Ecto neural progenitor cell (in vitro differentiated cells): Measurements from ENCODE around the gene PDZD2.

Source experiments
- DNase-seq: peaks from one replicate; pipeline ENCODE4 v3.0.0-alpha.2; 2018; ENCODE audit warnings: low spot score

PDZD2 gene

GRCh38 chr5:31976169-31976568 lies 337.2 kb downstream of the PDZD2 start:
- no peak for DNase-seq

- DNase-seq = no peak
These were observed 342.5 kb downstream of the PDZD2 start for GRCh38 chr5:31981361-31981945.

DNA sequence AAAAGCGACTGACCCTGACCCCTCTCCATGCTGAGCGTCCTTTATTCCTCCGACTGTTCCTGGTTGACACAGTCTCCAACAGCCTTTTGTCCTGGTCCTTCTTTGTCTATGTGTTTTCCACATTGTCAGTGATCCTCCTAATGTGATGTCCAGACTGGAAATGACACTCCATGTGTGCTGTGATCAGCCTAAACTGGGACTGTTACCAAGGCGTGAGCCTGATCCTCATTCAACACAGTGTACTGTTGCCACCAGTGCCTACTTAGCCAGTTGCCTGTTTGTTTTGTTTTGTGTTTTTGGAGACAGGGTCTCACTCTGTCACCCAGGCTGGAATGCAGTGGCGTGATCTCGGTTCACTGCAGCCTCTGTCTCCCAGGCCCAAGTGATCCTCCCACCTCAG lies 343.1 kb downstream of the PDZD2 start:
- DNase-seq = no peak

DNA sequence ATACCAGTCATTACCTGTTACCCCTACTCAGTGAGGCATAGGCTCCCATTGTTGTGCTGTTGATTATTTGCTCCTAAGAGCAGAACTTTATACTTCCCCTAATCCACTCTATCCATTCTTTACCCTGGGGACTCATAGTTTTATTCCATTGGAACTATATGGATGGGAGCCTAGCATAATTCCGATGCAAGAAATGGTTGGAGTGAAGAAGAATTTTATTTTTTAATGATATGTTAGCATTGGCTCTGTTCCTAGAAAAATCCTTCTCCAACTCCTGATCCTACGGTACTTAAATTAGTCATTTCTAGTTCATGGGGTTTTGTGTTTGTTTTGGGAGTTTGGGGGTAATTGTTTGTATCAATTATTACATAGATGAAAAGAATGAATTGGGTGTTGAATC lies 343.7 kb downstream of the PDZD2 start:
- DNase-seq = no peak

GRCh38 chr5:31983851-31984250 lies 344.9 kb downstream of the PDZD2 start:
- DNase-seq = no peak

DNA sequence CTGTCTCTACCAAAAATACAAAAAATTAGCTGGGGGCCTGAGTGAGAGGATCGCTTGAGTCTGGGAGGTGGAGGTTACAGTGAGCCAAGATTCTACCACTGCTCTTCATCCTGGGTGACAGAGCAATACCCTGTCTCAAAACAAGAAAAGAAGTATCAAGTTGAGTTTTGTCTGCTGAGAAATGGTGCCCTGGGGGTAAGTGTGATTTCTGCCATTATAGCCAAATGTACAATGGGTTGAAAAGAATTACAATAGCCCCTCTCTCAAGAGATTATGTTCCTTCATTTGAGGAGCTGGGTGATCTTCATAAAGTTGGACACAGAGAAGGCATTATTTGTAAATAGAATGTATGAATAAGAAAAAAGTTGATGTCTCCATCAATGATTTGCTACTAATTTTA lies 345.8 kb downstream of the PDZD2 start:
- DNase-seq = no peak

DNA sequence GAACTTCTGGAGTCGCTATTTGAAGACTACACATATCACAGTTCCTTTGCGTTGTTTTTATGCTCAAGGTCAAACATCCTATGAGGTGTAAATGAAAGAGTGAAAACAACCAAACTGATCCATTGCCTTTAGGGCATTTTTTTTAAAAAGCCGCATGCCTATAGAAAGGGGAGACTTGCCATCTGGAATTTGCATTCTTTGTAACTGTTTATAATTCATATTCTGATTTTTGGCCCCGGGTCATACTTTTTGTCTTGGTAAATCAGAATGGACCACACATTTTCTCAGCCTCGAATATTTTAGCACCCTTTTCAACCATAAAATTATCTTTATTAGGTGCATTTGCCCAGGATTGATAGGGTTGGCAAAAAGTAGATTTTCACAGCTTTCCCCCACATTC lies 347.2 kb downstream of the PDZD2 start:
- no peak for DNase-seq

GRCh38 chr5:31987985-31988710 lies 349.2 kb downstream of the PDZD2 start:
- DNase-seq = no peak

GRCh38 chr5:31990081-31990650 lies 351.2 kb downstream of the PDZD2 start:
- no peak for DNase-seq

DNA sequence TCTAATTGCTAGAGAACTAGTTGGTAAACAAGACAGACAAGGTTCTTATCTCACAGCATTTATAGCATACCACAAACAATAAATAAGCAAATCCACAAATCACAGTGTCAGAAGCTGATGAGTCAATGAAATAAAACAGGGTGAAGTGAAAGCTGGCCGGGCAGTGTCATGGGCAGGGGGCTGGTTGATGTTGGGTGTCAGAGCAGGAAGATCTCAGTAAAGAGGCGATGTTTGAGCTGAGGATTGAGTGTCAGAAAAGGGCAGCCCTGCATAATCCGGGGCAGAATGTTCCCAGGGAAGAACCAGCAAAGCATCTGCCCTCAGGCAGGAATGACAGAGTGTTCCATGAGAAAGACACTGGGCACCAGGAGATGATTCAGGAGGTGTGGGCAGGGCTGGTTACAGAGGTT lies 351.8 kb downstream of the PDZD2 start:
- no peak for DNase-seq

DNA sequence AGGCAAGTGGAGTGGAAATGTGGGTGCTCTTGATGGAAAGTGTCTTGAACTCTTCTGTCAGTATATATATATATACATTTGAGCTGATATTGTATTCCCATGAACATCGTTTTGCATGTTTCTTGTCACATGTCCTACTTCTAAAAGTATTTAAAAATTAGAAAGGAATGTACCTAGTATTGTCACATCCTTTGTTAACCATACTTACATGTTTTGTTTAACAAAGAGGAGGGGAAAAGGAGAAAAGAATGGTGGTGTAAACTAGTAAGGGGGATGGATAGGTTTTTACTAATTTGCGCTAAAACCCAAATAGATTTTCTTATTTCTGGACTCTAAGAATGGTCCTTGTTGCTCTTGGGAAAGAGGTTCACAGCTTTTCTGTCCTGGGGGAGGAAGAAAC lies 353.4 kb downstream of the PDZD2 start:
- no peak for DNase-seq

- DNase-seq = no peak
These were observed 354.4 kb downstream of the PDZD2 start for GRCh38 chr5:31993165-31993961.

- DNase-seq = no peak
These were observed 356.1 kb downstream of the PDZD2 start for GRCh38 chr5:31995006-31995405.

GRCh38 chr5:31995714-31996113 lies 356.8 kb downstream of the PDZD2 start:
- no peak for DNase-seq

DNA sequence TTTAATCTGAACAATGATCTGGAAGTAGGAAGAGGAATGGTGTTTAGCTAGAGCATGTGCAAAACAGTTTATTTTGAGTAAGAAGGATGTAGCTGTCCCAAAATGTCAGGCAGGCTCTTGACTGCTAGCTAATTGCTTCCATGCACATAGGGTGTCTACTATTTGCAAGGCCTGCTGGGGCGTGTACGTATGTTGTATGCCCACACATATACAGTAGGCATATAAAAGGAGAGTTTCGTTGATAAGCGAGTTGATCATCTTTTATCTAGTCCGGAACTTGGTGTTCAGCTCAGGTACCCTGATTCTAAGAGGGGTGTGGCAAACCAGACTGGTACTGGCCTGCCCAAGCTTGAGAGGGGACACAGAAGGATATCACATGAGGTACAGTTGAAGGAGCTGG lies 358.0 kb downstream of the PDZD2 start:
- no peak for DNase-seq

GRCh38 chr5:31999470-31999869 lies 360.5 kb downstream of the PDZD2 start:
- no peak for DNase-seq

DNA sequence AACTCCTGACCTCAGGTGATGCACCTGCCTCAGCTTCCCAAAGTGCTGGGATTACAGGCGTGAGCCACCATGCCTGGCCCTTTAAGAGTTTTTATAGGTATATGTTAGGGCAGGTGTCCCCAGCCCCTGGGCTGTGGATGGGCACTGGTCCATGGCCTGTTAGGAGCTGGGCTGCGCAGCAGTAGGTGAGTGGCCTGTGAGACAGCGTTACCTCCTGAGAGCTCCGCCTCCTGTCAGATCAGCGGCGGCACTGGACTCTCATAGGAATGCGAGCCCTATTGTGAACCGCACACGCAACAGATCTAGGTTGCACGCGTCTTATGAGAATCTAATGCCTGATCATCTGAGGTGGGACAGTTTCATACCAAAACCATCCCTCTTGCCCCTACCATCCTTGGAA lies 361.8 kb downstream of the PDZD2 start:
- DNase-seq = no peak

GRCh38 chr5:32001284-32001683 lies 362.4 kb downstream of the PDZD2 start:
- DNase-seq = no peak

GRCh38 chr5:32001707-32002106 lies 362.8 kb downstream of the PDZD2 start:
- DNase-seq = no peak

- DNase-seq = no peak
These were observed 363.8 kb downstream of the PDZD2 start for GRCh38 chr5:32002755-32003154.

DNA sequence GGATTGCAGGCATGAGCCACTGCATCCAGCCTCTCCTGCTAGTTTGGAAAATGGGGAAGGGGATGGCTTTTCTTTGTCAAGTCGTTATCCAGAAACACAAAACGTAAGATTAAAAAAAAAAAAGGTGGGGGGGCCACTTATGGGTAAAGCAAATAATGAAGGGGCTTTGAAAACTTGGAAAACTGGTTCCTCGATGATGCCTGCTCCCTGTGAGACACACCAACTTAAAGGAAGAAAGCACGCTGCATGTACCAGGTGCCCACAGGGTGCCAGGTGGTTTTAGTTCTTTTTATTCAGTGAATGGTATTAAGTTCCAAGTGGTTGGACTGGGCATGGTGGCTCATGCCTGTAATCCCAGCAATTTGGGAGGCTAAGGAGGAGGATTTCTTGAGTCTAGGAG lies 365.1 kb downstream of the PDZD2 start:
- DNase-seq = no peak

- DNase-seq = no peak
These were observed 365.5 kb downstream of the PDZD2 start for GRCh38 chr5:32004404-32004803.

GRCh38 chr5:32008746-32009145 lies 369.8 kb downstream of the PDZD2 start:
- DNase-seq = no peak
